G401 (cell line): ENCODE measurements around the gene USHBP1. TPM values are rescaled to one million over a fixed set of nuclear protein-coding genes. Genes with fewer than 3 reads are reported as not detected.

Experiments used
- DNase-seq: peaks from one replicate; pipeline ENCODE4 v3.0.0-alpha.2; 2015; ENCODE audit warnings: low spot score
- in situ Hi-C: cut with HindIII; loops from 2 replicates; pipeline ENCODE4 v1.10.0; 2016; ENCODE audit warnings: low sequenced_read_pairs, mixed read lengths
- total RNA-seq: library from RNA; depleted of rRNA; stranded (reverse); fragments of >200 nt; shearing (Covaris generic); gene quantifications from 2 replicates; pipeline ENCODE4 v1.2.3, GENCODE V29; 2014

The USHBP1 gene
- total RNA-seq, 1 experiment from 2014 or later: 0.41 TPM

DNA sequence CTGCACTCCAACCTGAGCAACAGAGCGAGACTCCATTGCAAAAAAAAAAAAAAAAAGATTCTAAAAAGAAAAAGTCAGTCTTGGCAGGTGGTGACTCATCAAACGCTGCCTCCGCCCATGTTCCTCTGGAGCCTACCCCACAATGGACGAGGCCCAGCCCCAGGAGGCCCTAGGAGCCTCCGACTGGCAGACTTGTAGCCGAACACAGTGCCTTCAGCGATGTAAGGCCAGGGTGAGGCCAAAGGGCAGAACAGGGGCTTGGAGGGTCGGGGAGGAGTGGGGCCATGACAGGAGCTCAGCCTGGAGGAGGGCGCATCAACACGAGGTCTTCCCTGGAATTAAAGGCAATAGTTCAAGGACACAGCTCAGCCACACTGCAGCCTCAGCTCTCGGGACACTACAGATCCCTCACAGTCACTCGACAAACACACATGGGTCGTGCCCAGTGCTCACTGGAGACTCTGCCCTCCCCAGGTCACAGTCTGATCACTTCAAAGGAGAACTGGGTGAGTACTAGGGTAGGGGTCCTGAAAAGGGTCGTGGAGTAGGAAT, 44.3 kb downstream of the USHBP1 start:
- in situ Hi-C loops: no loop called here
- DNase-seq: no peak

DNA sequence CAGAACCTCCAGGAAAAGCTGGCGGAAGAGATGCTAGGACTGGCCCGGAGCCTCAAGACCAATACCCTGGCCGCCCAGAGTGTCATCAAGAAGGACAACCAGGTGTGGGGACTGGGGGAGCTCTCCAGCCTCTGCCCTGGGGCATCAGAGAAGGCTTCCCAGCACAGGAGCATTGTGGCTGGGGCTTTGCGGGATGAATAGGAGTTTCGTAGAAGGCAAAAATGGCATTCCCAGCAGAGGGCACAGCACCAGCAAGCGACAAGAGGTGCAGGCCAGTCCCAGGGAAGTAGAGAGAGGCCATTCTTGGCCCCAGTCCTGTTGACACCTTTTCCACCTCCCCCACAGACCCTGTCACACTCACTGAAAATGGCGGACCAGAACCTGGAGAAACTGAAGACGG, 45.3 kb downstream of the USHBP1 start:
- in situ Hi-C loops: no loop called here
- DNase-seq: no peak

DNA sequence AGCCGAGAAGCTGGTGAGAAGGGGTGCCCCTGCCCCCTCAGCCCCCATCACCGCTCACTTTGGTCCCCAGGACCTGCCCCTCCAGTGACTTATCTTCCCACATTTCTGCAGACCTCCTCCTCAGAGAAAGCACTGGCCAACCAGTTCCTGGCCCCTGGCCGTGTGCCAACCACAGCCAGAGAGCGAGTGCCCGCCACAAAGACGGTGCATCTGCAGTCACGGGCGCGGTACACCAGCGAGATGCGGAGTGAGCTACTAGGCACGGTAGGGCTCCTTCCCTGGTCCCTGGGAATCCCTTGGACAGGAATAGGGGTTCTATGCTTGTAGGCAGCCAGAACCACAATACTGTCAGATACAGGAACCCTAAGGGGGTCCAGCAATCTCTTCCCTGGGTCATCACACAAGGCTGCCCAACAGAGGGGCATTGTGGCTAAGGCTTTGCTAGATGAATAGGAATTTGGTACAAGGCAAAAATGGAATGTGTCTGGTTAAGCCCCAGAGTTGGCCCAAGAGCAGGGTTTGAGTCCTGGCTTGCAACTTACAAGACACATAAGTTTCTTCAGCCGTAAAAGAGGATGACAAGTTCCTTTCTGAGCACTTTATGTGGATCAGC, 48.4 kb downstream of the USHBP1 start:
- DNase-seq: no peak
- in situ Hi-C loops: no loop called here

DNA sequence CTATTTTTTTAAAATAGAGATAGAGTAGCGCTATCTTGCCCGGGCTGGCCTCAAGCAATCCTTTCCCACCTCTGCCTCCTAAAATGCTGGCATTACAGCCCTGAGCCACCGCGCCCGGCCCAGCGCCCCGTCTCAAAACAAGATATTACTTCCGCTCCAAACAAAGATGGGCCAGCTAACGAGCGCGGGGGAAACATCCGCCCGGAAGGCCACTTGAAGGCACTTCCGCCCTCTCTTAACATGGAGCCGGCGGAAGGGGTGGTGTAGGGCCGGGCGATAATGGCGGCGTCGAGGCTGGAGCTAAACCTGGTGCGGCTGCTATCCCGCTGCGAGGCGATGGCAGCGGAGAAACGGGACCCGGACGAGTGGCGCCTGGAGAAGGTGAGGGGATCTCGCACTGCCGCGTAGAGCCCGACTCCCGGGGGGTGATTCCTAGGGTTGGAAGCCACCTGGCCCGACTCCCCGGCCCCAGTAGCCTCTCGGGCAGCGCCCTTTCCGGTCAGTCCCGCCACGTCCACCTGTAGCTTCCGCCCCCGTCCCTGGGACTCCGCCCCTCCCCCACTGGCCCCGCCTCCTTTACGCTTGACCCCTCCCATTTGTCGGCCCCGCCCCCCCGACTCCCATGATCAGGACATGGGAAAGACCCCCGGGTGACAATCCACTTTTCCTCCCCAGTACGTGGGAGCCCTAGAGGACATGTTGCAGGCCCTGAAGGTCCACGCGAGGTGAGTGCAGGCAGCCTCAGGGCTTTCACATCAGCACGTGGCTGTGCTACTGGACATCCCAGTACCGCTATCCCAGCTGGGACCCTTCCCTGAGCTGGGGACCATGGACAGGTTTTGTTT, 49.2 kb downstream of the USHBP1 start, which contains the start of gene USE1:
USE1 (plus strand) TSS at position 231 of the 845 bp plus-strand sequence; CDS start at position 280, 49 bp downstream.
- peak; percentile 94 for DNase-seq
- in situ Hi-C loops: no loop called here

DNA sequence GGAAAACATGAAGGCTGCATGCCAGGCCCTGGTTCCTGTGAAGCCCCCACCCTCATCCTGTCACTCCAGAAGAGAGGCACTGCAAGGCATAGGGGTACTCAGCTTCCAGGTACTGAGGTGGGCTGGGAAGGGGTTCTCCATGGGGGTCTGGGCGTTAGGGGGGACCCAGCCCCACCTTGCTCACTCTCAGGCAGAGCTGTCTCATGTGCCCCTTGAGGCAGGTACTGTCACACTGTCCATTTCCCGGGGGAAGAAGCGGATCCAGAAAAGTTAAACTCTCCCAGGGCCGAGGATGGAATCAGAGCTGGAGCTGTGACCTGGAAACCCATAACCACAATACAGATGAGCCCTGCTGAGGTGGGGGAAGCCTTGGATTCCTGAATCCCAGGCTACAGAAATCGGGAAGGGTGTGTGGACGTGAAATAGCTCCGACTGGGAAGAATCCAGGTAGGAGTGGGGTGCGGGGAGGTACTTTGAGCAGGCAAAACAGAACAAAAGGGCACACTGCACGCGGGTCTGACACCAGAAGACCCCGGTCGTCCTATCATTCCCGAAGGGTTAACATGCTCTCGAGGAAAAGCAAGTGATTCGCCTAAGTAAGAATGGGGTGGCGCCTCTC, 49.9 kb downstream of the USHBP1 start:
- DNase-seq: no peak
- in situ Hi-C loops: no loop called here

DNA sequence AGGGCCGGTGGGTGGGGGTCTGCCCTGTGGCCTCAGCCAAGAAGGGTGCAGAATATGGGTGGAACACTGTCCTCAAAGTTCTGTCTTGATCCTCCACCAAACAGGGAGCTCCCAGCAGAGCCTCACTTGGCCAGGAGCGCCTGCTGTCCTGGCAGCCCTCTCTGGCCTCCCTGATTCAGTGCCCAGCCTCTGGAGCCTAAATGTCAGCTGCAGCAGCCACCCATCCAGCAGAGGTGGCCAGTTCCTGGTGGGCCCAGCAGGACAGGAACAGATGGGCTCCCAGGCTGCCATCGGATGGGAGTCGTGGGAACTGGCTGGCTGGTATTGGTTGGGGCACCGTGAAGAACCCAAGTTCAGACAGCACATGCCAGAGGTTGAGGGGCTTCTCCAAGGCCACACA, 51.2 kb downstream of the USHBP1 start:
- in situ Hi-C loops: no loop called here
- DNase-seq: no peak

DNA sequence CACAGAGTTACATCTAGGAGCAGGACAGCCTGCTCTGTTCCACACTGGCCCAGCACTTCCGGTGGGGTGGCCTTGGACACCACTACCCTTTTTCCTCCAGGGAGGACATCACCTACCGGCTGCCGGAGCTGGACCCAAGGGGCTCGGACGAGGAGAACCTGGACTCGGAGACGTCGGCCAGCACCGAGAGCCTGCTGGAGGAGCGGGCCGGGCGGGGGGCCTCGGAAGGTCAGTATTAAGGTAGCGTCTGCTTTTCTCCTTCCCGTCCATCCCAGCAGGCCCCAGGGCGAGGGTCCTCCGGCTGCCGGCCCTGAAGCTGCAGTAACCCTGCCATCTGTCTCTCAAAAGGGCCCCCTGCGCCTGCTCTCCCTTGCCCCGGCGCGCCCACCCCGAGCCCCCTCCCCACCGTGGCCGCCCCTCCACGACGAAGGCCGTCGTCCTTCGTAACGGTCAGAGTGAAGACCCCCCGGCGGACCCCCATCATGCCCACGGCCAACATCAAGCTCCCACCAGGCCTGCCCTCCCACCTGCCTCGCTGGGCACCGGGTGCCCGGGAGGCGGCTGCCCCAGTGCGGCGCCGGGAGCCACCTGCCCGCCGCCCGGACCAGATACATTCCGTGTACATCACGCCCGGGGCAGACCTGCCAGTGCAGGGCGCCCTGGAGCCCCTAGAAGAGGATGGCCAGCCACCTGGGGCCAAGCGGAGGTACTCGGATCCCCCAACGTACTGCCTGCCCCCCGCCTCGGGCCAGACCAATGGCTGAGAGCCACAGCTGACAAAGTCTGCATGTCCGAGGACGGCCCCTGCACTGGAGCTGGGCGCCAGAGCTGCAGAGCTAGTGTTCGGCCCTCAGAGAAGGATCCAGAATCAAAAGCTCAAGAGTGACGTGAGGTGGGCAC, 52.7 kb downstream of the USHBP1 start:
- DNase-seq: no peak
- in situ Hi-C loops: no loop called here

DNA sequence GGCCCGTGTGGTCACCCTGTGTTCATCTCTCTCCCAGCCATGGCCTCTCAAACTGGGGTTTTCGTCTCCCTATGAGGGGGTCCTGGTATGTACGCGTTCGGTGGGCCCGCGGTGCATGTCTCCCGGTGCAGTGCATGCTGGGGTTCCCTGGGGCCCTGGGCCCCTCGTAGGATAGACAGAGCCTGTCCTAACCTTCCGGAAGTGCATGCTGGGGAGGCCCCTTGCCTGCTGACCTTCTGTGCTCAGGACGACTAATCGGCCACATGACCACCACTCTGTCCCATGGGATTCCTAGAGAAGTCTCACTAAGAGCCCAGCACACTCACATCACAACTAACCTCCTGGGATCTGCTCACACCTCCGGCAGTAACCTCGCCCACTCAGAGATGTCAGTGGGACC, 54.2 kb downstream of the USHBP1 start:
- in situ Hi-C loops: no loop called here
- DNase-seq: no peak

DNA sequence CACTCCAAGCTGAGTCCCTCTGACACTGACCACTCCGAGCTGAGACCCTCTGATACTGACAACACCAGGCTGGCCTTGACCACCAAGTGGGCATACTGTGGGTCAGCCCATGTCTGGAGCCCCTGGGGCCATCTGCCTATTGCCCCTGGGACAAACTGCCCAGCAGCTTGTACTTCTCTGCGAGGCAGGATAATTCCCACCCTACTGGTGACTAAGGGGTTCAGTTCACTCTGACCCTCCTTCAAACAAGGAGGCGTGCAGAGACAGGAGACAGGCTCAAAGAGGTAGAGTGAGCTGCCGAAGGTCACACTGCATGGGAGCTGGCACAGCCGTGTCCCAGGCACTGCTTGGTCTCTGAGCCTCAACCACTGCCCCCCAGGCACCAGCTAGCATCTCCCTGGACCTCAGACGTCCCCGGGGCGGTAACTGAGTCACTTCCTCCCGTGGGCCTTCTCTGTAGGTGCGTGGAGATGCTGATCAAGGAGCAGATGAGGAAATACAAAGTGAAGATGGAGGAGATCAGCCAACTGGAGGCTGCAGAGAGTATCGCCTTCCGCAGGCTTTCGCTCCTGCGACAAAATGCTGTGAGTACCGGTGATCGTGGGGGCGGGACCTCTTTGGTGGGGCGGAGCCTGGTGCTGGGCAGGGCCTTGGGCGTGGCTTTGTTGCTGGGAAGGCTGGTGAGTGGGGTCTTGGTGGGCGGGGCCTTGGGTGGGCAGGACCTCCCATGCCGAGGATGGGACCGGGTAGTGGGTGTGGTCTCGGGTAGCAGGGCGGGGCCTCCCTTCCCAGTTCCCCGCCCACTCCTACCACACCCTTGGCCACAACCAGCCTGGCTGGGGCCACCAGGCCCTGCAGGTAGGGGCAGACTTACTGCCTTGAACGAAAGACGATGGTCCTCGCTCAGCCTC, 55.2 kb downstream of the USHBP1 start:
- peak; percentile 42 for DNase-seq
- in situ Hi-C loops: no loop called here

DNA sequence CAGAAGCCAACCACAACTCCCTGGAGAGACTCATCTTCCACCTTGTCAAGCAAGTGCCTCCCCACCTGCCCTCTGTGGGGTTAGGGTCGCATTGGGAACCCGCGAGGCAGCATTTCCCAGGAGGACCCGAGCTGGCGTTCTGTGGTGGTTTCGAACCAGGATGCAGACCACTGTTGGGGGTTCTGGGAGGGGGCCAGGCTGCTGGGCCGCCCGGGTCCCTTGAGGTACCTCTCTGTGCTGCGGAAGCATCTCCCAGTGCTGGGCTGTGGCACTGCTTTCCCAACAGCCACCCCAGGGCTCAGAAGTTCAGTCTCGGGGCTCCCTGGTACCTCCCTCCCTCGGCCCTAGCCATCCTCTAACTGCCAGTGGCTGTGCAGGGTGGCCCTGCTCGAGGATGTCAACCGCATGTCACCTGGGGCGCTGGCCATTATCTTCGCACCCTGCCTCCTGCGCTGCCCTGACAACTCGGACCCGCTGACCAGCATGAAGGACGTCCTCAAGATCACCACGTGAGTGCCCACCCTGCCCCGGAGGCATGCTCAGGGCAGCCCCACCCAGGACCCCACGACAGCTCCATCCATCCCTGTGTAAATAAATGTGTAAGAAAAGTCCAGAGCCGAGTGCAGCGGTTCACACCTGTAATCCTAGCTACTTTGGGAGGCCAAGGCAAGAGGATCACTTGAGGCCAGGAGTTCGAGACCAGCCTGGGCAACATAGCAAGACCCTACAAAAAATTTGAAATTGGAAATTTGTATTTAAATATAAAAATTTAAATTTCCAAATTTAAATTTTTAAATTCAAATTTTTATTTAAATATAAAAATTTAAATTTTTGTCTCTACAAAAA, 57.6 kb downstream of the USHBP1 start:
- DNase-seq: no peak
- in situ Hi-C loops: no loop called here

DNA sequence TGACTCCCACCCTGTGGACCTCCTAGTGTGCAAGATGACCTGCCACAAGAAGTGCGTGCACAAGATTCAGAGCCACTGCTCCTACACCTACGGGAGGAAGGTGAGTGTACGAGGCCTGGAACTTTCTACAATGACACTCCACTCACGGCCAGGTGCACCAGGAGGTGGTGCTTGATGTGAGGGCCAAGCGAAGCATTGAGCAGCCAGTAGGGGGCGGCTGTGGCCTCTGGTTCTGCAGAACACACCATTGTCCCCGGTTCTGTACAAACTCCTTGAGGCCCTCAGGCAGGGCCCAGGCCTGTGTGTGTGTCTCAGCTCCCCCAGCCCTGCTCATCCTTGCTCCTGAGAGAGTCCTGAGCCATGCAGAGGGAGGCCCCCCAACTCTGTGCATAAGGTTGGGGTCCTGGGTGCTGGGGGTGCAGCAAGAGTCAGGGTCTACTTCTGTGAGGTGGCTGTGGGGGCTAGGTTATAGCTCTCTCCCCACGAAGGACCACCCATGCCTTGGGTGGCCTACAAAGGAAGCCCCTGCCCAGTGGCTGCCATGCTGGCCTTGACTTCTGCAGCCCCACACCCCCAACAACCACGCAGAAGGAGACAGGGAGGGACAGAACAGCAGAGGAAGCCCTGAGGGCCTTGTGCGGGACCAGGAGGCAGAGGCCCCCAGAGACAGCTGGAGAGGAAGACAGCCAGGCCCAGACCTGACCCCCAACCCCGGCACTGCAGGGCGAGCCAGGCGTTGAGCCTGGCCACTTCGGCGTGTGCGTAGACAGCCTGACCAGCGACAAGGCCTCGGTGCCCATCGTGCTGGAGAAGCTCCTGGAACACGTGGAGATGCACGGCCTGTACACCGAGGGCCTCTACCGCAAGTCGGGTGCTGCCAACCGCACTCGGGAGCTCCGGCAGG, 59.1 kb downstream of the USHBP1 start:
- DNase-seq: peak; percentile 56
- in situ Hi-C loops: no loop called here

DNA sequence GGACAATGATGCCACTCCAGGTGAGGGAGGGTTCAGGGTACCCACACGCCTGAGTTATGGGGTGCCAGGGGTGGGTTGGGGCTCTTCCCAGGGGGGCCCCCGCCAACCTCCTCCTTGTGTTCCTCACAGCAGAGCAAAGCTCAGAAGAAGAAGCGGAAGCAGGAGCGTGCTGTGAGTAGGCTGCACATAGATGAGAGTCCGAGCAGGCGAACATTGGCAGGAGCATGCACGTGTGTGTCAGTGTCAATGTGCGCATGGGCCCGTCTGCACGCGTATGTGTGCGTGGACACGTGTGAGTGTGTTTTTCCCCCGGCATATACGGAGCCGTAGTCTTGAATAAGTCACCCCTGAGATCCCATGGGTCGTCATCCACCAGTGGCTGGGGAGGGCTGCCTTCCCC, 61.8 kb downstream of the USHBP1 start:
- in situ Hi-C loops: no loop called here
- no peak for DNase-seq

DNA sequence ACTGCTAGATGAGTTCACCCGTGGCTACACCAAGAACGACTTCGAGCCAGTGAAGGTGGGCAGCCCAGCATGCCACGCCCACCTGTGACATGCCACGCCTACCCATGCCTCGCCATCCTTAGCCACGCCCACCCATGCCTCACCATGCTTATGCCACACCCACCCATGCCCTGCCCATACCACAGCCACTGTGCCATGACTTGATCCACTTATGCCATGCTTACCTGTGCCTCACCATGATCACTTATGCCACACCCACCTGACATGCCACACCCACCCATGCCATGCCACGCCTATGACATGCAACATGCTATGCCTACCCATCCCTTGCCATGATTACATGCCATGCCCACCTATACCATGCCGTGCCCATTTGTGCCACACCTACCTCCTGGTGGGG, 62.3 kb downstream of the USHBP1 start:
- in situ Hi-C loops: no loop called here
- no peak for DNase-seq

DNA sequence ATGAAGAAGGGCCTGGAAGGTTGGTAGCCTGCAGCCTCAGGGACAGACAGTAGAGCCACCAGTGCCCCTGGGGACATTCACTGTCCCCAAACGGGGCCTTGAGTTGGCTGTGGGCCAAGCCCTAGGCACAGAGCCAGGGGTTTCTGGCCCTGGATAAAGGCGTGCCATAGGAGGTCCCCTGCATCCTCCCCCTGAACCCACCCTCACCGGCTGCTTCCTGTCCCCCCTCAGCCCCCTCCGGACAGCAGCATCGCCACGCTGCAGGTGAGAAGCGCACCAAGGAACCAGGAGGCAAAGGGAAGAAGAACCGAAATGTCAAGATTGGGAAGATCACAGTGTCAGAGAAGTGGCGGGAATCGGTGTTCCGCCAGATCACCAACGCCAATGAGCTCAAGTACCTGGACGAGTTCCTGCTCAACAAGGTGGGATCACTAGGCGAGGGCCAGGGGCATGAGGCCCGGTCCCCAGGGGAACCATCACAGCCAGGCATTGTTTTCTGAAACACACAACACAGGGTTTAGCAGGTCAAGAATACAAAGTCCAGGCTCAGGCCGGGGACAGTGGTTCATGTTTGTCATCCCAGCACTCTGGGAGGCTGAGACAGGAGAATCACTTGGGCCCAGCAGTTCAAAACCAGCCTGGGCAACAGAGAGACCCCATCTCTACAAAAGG, 64.0 kb downstream of the USHBP1 start:
- DNase-seq: no peak
- in situ Hi-C loops: no loop called here
